Hepatocyte (in vitro differentiated cells): ENCODE data around the gene TEX22. TPM values are rescaled to one million over a fixed set of nuclear protein-coding genes. Genes with fewer than 3 reads are reported as not detected.

Experiments
- DNase-seq: peaks from one replicate; pipeline ENCODE4 v3.0.0-alpha.2; 2016; ENCODE audit warnings: low spot score
- H2AFZ ChIP-seq: fragments of 200-600 bp; sonication (generic); 2 replicates; pipeline ENCODE4 v1.6.0; 2016; ENCODE audit warnings: antibody characterized with exemption, mild to moderate bottlenecking
- H3K27ac ChIP-seq: fragments of 200-600 bp; sonication (generic); 2 replicates; pipeline ENCODE4 v1.5.1; 2016; ENCODE audit warnings: mild to moderate bottlenecking
- H3K27me3 ChIP-seq: fragments of 200-600 bp; sonication (generic); 2 replicates; pipeline ENCODE4 v1.6.1; 2016
- H3K36me3 ChIP-seq: fragments of 200-600 bp; sonication (generic); replicated peaks from 2 replicates; pipeline ENCODE4 v1.5.1; 2016; ENCODE audit warnings: low read depth; ENCODE audit not compliant: insufficient read depth
- H3K4me1 ChIP-seq: fragments of 200-600 bp; sonication (generic); 2 replicates; pipeline ENCODE4 v1.5.1; 2016; ENCODE audit warnings: mild to moderate bottlenecking, moderate library complexity; ENCODE audit not compliant: insufficient read depth
- H3K4me2 ChIP-seq: fragments of 200-600 bp; sonication (generic); 2 replicates; pipeline ENCODE4 v1.6.0; 2016
- H3K4me3 ChIP-seq: fragments of 200-600 bp; sonication (generic); 2 replicates; pipeline ENCODE4 v1.5.1; 2016; ENCODE audit warnings: mild to moderate bottlenecking
- H3K79me2 ChIP-seq: fragments of 200-600 bp; sonication (generic); 2 replicates; pipeline ENCODE4 v1.6.0; 2017; ENCODE audit warnings: mild to moderate bottlenecking
- H3K9me2 ChIP-seq: fragments of 200-600 bp; sonication (generic); replicated peaks from 2 replicates; pipeline ENCODE4 v1.6.0; 2017; ENCODE audit warnings: mild to moderate bottlenecking; ENCODE audit not compliant: insufficient read depth
- H3K9me3 ChIP-seq: fragments of 200-600 bp; sonication (generic); 2 replicates; pipeline ENCODE4 v1.5.1; 2016; ENCODE audit warnings: low read depth, mild to moderate bottlenecking
- H4K20me1 ChIP-seq: fragments of 200-600 bp; sonication (generic); 2 replicates; pipeline ENCODE4 v1.6.0; 2016; ENCODE audit warnings: mild to moderate bottlenecking; ENCODE audit not compliant: insufficient read depth, poor library complexity, severe bottlenecking
- CTCF ChIP-seq: fragments of 200-600 bp; sonication (generic); IDR thresholded peaks from 2 replicates; pipeline ENCODE4 v1.5.1; 2016; ENCODE audit warnings: antibody characterized with exemption, mild to moderate bottlenecking; ENCODE audit not compliant: poor library complexity
- EZH2 ChIP-seq: fragments of 200-600 bp; sonication (generic); IDR thresholded peaks from 2 replicates; pipeline ENCODE4 v1.6.1; 2016; ENCODE audit warnings: antibody characterized with exemption, mild to moderate bottlenecking, borderline replicate concordance
- EZH2phosphoT487 ChIP-seq: fragments of 200-600 bp; sonication (generic); IDR thresholded peaks from one replicate; pipeline ENCODE4 v1.6.1; 2018; ENCODE audit warnings: antibody characterized with exemption, mild to moderate bottlenecking, low read depth, moderate library complexity; ENCODE audit not compliant: unreplicated experiment, severe bottlenecking
- WGBS: methylation state at CpG from one replicate; pipeline ENCODE4 v1.1.6; 2016; ENCODE audit warnings: low lambda C conversion rate; ENCODE audit errors: missing lambda C conversion rate; 5-methylcytosine and 5-hydroxymethylcytosine counted together
- polyA plus RNA-seq: library from polyadenylated mRNA; unstranded; fragments of >200 nt; fragmentation: Nextera tagmentation; extraction: Ambion mirVana; gene quantifications from 2 replicates; pipeline ENCODE4 v1.2.1, GENCODE V29; 2016
- total RNA-seq: library from RNA; depleted of rRNA; stranded (reverse); fragments of >200 nt; gene quantifications from 2 replicates; pipeline ENCODE4 v1.2.3, GENCODE V29; 2014

Gene TEX22
- total and polyA plus RNA-seq, 2 experiments from 2014 or later: 0.76 TPM; not detected in 1

DNA sequence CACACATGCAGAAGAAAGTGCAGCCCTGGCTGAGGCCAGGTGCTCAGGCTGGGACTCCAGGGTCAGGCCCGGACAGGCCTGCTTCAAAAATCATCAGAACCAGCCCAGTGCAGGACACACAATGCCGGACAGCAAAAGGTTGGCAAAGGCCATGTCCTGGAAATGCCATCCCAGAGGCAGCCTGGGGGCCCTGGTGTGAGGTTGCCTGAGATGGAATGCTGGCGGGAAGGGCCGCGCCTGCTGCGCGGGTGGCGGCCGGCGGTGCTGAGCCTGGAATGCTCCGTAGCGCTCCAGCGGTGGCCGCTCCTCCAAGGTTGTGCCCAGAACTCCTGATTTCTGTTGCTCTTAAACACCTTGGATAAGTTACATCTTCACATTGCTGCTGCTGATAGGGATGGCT, 54.6 kb downstream of the TEX22 start:
- Histone ChIP-seq H3K27me3 (no peaks in the 10 kb centered on the region), H3K9me3 (no peaks in the 10 kb centered on the region), H4K20me1 (no peaks in the 10 kb centered on the region), H2AFZ (no peak overlapping the region), H3K4me1 (no peaks in the 10 kb centered on the region), H3K36me3 (no peaks in the 10 kb centered on the region), H3K79me2 (no peaks in the 10 kb centered on the region), H3K4me2 (no peak overlapping the region), H3K27ac (no peak overlapping the region), H3K9me2 (no peaks in the 10 kb centered on the region), H3K4me3 (no peak overlapping the region)
- DNase-seq: no peak
- TF ChIP-seq EZH2phosphoT487 (no peak), EZH2 (no peak), CTCF (no peak)
- 90% methylated on average over 14 of the region's 14 CpGs for WGBS

DNA sequence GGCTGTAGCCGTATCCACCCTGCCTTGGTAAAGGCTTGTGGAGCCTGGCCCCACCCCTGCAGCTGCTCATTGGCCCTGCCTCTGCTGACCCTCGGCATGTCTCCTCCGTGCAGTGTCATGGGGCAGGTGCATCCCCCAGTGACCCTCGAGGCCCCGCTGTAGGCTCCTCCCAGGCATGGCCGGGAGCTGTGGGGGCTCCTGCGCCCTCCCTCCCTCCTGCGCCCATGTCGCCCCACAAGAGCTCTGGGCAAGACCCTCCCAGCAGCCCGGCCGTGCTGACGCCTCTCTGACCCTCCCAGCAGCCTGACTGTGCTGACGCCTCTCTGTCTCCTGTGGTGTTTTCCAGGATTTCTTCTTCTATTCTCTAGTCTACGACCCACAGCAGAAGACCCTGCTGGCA, 55.5 kb downstream of the TEX22 start:
- Histone ChIP-seq H4K20me1 (no peaks in the 10 kb centered on the region), H3K27ac (no peak overlapping the region), H3K27me3 (no peaks in the 10 kb centered on the region), H3K4me1 (no peaks in the 10 kb centered on the region), H3K4me2 (no peak overlapping the region), H3K79me2 (no peaks in the 10 kb centered on the region), H3K9me3 (no peaks in the 10 kb centered on the region), H3K4me3 (no peak overlapping the region), H3K36me3 (no peaks in the 10 kb centered on the region), H2AFZ (no peak overlapping the region), H3K9me2 (no peaks in the 10 kb centered on the region)
- no peak for DNase-seq
- no peak for TF ChIP-seq CTCF
- TF ChIP-seq EZH2: no peak
- TF ChIP-seq EZH2phosphoT487: no peak
- WGBS: 93% methylated on average over 14 of the region's 14 CpGs

DNA sequence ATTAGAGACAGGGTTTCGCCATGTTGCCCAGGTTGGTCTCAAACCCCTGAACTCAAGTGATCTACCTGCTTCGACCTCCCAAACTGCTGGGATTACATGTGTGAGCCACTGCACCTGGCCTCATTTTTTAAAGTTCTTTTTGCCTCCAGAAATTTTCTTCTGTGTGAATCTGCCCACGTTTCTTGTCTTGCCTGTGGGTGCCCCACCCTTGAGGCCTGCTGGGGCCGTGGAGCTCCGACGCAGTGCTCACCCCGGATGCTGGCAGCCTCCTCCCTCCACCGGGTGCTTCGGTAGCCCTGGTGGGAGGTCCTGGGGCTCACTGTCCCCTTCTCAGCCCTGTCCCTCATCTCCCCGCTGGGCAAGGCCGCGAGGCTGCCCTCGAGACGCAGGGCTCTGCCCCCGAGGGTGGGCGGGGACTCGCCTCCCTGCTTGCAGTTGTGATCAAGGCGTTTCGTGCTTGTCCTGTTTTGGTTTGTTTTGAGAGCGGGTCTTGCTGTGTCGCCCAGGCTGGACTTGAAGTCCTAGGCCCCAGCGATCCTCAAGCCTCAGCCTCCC, 56.8 kb downstream of the TEX22 start:
- Histone ChIP-seq H3K4me1 (no peaks in the 10 kb centered on the region), H3K79me2 (no peaks in the 10 kb centered on the region), H3K4me3 (no peak overlapping the region), H2AFZ (no peak overlapping the region), H3K9me2 (no peaks in the 10 kb centered on the region), H3K27ac (no peak overlapping the region), H3K9me3 (no peaks in the 10 kb centered on the region), H3K36me3 (no peaks in the 10 kb centered on the region), H3K4me2 (no peak overlapping the region), H3K27me3 (no peaks in the 10 kb centered on the region), H4K20me1 (no peaks in the 10 kb centered on the region)
- WGBS: 96% methylated on average over 21 of the region's 22 CpGs
- no peak for TF ChIP-seq EZH2phosphoT487
- no peak for TF ChIP-seq EZH2
- TF ChIP-seq CTCF: no peak
- DNase-seq: no peak
